Astrocyte (in vitro differentiated cells and primary cell): Measurements from ENCODE around the gene CHAF1A.

ENCODE experiments used
- CTCF ChIP-seq: IDR thresholded peaks from 2 replicates; pipeline ENCODE4 v1.5.1; 2011; ENCODE audit warnings: low read depth, mild to moderate bottlenecking, inconsistent platforms, low read length, moderate library complexity; ENCODE audit not compliant: insufficient read depth
- EZH2 ChIP-seq: IDR thresholded peaks from 2 replicates; pipeline ENCODE4 v1.6.1; 2012; ENCODE audit warnings: mild to moderate bottlenecking, low read length, inconsistent platforms; ENCODE audit not compliant: insufficient read depth

- no peak for TF ChIP-seq CTCF
- no peak for TF ChIP-seq EZH2
Measured at GRCh38 chr19:4432918-4433506, 30.6 kb downstream of the CHAF1A start.
